NCI-H446 (cell line): ENCODE results near the gene POLA2.
"Not testable (repeated sequence)": the region's sequence is repeated elsewhere in the genome, so short reads cannot be mapped to it uniquely, and the experiment has no call there.

Experiments
- DNase-seq, 2 experiments: peaks; one replicate each; lab custom pipeline; 2025; lab: John Stamatoyannopoulos, UW

Gene POLA2

GRCh38 chr11:65330544-65330943 is 68.8 kb downstream of the POLA2 start:
- no peak for DNase-seq

DNA sequence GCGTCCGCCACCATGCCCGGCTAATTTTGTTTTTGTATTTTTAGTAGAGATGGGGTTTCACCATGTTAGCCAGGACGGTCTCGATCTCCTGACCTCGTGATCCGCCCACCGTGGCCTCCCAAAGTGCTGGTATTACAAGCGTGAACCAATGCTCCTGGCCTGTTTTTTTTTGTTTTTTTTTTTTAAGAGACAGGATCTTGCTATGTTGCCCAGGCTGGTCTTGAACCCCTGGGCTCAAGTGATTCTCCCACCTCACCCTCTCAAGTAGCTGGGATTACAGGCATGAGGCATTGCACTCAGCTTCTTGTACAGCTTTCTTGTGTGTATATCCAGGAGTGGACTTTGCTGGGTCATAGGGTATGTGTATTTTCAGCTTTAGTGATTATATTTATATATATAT is 70.8 kb downstream of the POLA2 start:
- DNase-seq: not testable (repeated sequence)

GRCh38 chr11:65334696-65335295 is 73.0 kb downstream of the POLA2 start:
- DNase-seq: no peak

DNA sequence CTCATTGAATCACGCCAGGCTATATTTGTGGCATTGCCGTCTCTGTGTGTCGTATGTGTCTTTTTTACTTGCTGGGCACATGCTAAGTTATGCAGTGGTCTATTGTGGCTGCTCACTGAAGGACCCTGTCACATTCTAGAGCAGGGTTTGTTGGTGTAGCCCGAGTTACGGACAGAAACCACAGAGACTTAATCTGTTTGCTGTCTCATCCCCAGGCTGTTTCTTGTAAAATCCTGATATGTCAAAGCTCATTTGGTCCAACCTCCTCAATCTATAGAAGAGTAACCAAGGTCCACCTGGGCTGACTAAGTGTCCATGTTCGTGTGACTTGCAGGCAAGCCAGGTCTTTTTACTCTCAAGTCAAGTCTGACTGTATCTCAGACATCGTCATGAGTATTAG is 76.9 kb downstream of the POLA2 start:
- DNase-seq: no peak

GRCh38 chr11:65340226-65340625 is 78.5 kb downstream of the POLA2 start:
- no peak for DNase-seq

GRCh38 chr11:65341856-65342255 is 80.1 kb downstream of the POLA2 start:
- no peak for DNase-seq
